ENCODE results near the gene RCSD1.

- TF ChIP-seq RCOR1 (IDR thresholded peaks at IDR 0.05; ENCODE audit: insufficient replicate concordance, low read length) (no peak), CTCF (conservative IDR thresholded peaks at IDR 0.05; ENCODE audit: low read depth, low read length) (no peak), MAFK (IDR thresholded peaks at IDR 0.05; ENCODE audit: low read depth, low read length) (no peak), POLR2A (IDR thresholded peaks at IDR 0.05; ENCODE audit: low read depth, low read length) (no peak), RAD21 (IDR thresholded peaks at IDR 0.05; ENCODE audit: low read length) (no peak), USF2 (IDR thresholded peaks at IDR 0.05; ENCODE audit: low read depth, low read length) (no peak), SMC3 (IDR thresholded peaks at IDR 0.05; ENCODE audit: low read depth, low read length) (no peak), MAZ (IDR thresholded peaks at IDR 0.05; ENCODE audit: borderline replicate concordance, low read depth, low read length) (no peak), ELK1 (IDR thresholded peaks at IDR 0.05; ENCODE audit: borderline replicate concordance, low read depth, low read length) (no peak), MXI1 (IDR thresholded peaks at IDR 0.05; ENCODE audit: borderline replicate concordance, low read depth, low read length) (no peak), BHLHE40 (IDR thresholded peaks at IDR 0.05; ENCODE audit: low read depth, low read length) (no peak), CEBPB (IDR thresholded peaks at IDR 0.05; ENCODE audit: low read depth, low read length) (no peak), RFX5 (IDR thresholded peaks at IDR 0.05; ENCODE audit: low read depth, low read length) (no peak)
These were observed 2.0 kb upstream of the RCSD1 start for GRCh38 chr1:167627865-167628641.

Measured in IMR-90 (cell line).